ENCODE results near the gene ROBO1. TPM values are rescaled to one million over a fixed set of nuclear protein-coding genes. Genes with fewer than 3 reads are reported as not detected.

ROBO1 gene
- total RNA-seq: 10 to 100 TPM; 12.7 to 50.7 (median 23.6) TPM

DNA sequence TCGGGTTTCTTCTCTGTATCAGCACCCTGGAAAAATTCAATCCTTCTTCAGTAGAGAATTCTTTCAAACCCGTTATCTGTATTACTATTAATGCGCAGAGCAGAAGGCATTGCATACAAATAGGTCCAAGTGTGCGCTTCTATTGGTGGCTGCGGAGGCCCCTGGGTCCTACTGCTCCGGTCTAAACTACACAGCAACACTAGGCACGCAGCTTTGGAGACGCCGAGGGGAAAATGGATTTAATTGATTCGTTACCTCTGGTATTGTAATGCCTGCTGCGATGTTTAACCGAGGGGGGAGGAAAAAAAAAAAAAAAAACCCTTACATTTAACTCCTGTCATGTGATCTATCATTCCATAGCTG is at the start of gene ROBO1:
Gene ROBO1 (minus strand): TSS at position 94 of the 363 bp plus-strand sequence.
- no peaks in the 10 kb centered on the region for H3K4me1 ChIP-seq
- H3K4me3 ChIP-seq: peak within 1 kb of the TSS in 2 of 3 donors; percentile 20 to 33
- intact Hi-C loops (cut with DNase I; ENCODE audit: low total_unique reads): no loop called here
- no peak within 1 kb of the TSS for H3K27ac ChIP-seq
- no peak for DNase-seq (ENCODE audit: low spot score in 2 of 2)
- no peaks in the 10 kb centered on the region for H3K9me3 ChIP-seq
- no peaks in the 10 kb centered on the region for H3K36me3 ChIP-seq
- TF ChIP-seq POLR2AphosphoS5 (IDR thresholded peaks at IDR 0.05) (no peak), POLR2A (IDR thresholded peaks at IDR 0.05) (no peak)
- TF ChIP-seq, protein P1, sequence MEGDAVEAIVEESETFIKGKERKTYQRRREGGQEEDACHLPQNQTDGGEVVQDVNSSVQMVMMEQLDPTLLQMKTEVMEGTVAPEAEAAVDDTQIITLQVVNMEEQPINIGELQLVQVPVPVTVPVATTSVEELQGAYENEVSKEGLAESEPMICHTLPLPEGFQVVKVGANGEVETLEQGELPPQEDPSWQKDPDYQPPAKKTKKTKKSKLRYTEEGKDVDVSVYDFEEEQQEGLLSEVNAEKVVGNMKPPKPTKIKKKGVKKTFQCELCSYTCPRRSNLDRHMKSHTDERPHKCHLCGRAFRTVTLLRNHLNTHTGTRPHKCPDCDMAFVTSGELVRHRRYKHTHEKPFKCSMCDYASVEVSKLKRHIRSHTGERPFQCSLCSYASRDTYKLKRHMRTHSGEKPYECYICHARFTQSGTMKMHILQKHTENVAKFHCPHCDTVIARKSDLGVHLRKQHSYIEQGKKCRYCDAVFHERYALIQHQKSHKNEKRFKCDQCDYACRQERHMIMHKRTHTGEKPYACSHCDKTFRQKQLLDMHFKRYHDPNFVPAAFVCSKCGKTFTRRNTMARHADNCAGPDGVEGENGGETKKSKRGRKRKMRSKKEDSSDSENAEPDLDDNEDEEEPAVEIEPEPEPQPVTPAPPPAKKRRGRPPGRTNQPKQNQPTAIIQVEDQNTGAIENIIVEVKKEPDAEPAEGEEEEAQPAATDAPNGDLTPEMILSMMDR (IDR thresholded peaks at IDR 0.05): no peak
- peaks cover 0 to 33% of the 10 kb centered on the region in 2 donors for H3K27me3 ChIP-seq

DNA sequence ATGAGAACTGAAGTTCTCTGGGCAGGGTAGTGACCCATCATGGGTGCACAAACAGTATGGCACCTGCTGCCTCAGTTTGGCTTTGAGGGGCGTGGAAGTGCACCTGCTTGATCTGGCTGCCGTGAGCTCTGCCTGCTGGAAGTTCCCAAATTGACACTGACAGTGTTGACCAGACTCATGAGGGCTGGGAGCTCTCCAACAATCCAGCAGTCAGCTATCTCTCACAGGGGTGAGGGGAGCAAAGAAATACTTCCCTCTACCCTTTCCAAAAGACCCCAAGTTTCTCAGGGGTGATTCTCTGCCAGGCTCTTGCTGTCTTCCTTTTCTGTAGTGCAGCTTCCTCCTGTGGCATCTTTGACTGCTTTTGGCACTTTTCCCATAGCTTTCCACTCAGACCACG is 49.4 kb upstream of the ROBO1 start:
- Histone ChIP-seq H3K4me1 (no peaks in the 10 kb centered on the region), H3K36me3 (no peaks in the 10 kb centered on the region), H3K27me3 (no peaks in the 10 kb centered on the region), H3K4me3 (no peak overlapping the region), H3K27ac (no peak overlapping the region), H3K9me3 (peaks cover 10 to 19% of the 10 kb centered on the region in 2 donors)
- intact Hi-C loops (cut with DNase I; ENCODE audit: low total_unique reads): no loop called here
- no peak for DNase-seq (ENCODE audit: low spot score in 2 of 2)
- TF ChIP-seq, protein P1 (IDR thresholded peaks at IDR 0.05): no peak
- TF ChIP-seq POLR2A (IDR thresholded peaks at IDR 0.05) (no peak), POLR2AphosphoS5 (IDR thresholded peaks at IDR 0.05) (no peak)

DNA sequence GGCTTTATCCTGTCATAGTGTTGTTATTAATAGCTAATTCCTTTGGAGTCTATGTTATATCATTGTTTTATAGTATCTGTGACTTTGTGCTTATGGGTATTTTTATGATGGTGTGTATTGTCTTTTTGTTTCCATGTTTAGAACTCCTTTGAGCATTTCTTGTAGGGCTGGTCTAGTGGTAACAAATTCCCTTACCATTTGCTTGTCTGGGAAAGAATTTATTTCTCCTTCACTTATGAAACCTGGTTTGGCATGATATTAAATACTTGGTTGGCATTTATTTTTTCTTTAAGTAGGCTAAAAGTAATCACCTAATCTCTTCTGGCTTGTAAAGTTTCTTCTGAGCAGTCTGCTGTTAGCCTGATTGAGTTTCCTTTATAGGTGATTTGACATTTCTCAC is 47.7 kb upstream of the ROBO1 start:
- H3K4me3 ChIP-seq: no peak overlapping the region
- peaks cover 10 to 19% of the 10 kb centered on the region in 2 donors for H3K9me3 ChIP-seq
- H3K27me3 ChIP-seq: no peaks in the 10 kb centered on the region
- no peaks in the 10 kb centered on the region for H3K36me3 ChIP-seq
- intact Hi-C loops (cut with DNase I; ENCODE audit: low total_unique reads): no loop called here
- no peak for DNase-seq (ENCODE audit: low spot score in 2 of 2)
- no peaks in the 10 kb centered on the region for H3K4me1 ChIP-seq
- H3K27ac ChIP-seq: no peak overlapping the region
- no peak for TF ChIP-seq POLR2AphosphoS5 (IDR thresholded peaks at IDR 0.05)
- no peak for TF ChIP-seq POLR2A (IDR thresholded peaks at IDR 0.05)
- TF ChIP-seq, protein P1 (IDR thresholded peaks at IDR 0.05): no peak

DNA sequence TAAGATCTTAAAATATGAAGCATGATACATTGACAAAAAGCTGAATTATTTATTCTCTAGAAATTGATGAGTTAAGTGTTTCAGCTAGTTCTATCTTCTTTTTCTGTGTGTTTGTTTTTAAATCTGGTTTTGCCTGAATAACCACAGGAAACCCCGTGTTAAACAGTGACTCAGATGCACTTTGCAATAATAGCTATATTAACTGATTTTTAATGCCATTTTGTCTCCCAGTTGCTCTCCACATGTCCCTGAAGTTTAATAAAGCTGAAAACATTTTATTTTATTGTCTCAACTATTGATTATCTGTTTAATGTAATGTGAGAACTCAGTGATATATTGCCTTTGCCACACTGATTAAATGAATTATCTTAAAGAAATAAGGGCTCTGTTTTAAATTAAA is 42.8 kb upstream of the ROBO1 start:
- Histone ChIP-seq H3K9me3 (peaks cover 0 to 6% of the 10 kb centered on the region in 2 donors), H3K36me3 (no peaks in the 10 kb centered on the region), H3K4me1 (no peaks in the 10 kb centered on the region), H3K27me3 (no peaks in the 10 kb centered on the region), H3K27ac (no peak overlapping the region), H3K4me3 (no peak overlapping the region)
- intact Hi-C loops (cut with DNase I; ENCODE audit: low total_unique reads): no loop called here
- no peak for TF ChIP-seq POLR2A (IDR thresholded peaks at IDR 0.05)
- no peak for TF ChIP-seq POLR2AphosphoS5 (IDR thresholded peaks at IDR 0.05)
- TF ChIP-seq, protein P1 (IDR thresholded peaks at IDR 0.05): no peak
- no peak for DNase-seq (ENCODE audit: low spot score in 2 of 2)

DNA sequence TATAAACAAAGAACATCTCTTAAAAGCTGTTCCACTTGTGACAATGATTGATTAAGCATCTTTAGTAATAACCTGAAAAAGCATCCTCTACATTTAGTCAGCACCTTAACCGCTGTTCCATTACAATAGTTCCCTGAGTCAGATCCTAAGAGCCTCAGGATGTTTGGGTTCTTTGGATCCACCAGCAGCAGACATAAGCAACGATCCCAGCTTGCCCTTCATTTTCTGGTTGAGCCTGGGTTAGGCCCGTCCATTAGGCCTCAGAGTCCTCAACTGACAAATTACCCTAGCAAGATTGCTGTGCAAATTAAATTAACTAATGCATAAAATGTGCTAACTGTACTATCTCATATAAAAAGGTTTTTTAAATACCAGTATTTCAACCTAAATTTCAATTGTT is 42.3 kb upstream of the ROBO1 start:
- H3K27ac ChIP-seq: no peak overlapping the region
- no peak for DNase-seq (ENCODE audit: low spot score in 2 of 2)
- H3K9me3 ChIP-seq: peaks cover 0 to 1% of the 10 kb centered on the region in 2 donors
- TF ChIP-seq POLR2A (IDR thresholded peaks at IDR 0.05): no peak
- TF ChIP-seq, protein P1 (IDR thresholded peaks at IDR 0.05): no peak
- no peak for TF ChIP-seq POLR2AphosphoS5 (IDR thresholded peaks at IDR 0.05)
- H3K36me3 ChIP-seq: no peaks in the 10 kb centered on the region
- no peak overlapping the region for H3K4me3 ChIP-seq
- H3K27me3 ChIP-seq: no peaks in the 10 kb centered on the region
- no peaks in the 10 kb centered on the region for H3K4me1 ChIP-seq
- intact Hi-C loops (cut with DNase I; ENCODE audit: low total_unique reads): no loop called here
